Retinal pigment epithelial cell (primary cell): ENCODE results near the gene RALY.

Source experiments
- DNase-seq: peaks from one replicate; pipeline ENCODE4 v3.0.0-alpha.2; 2010; ENCODE audit warnings: low read depth
- H3K4me3 ChIP-seq: 2 replicates; pipeline ENCODE4 v1.5.1; 2011; ENCODE audit warnings: mild to moderate bottlenecking, low read length, control low read depth, moderate library complexity
- CTCF ChIP-seq: conservative IDR thresholded peaks from 2 replicates; pipeline ENCODE4 v1.5.1; 2011; ENCODE audit warnings: low read depth, low read length, control low read depth, inconsistent platforms

RALY gene

GRCh38 chr20:34110745-34111641 lies 117.3 kb downstream of the RALY start:
- H3K4me3 ChIP-seq, result peak overlapping the region; percentile 93
- TF ChIP-seq CTCF, result no peak
- DNase-seq, result no peak

- DNase-seq, result peak; percentile 97
- peak within 1 kb of the TSS; percentile 93 for H3K4me3 ChIP-seq
- no peak for TF ChIP-seq CTCF
Observed at GRCh38 chr20:34111702-34112599, 118.2 kb downstream of the RALY start, which contains the start of gene EIF2S2. Gene EIF2S2 (minus strand): TSS chr20:34112243. CDS start chr20:34112110, 133 bp downstream.

GRCh38 chr20:34112600-34113101 lies 118.9 kb downstream of the RALY start:
- peak overlapping the region; percentile 93 for H3K4me3 ChIP-seq
- TF ChIP-seq CTCF, result no peak
- no peak for DNase-seq

- H3K4me3 ChIP-seq, result no peak overlapping the region
- TF ChIP-seq CTCF, result no peak
- no peak for DNase-seq
Observed at GRCh38 chr20:34114809-34115208, 121.1 kb downstream of the RALY start.

GRCh38 chr20:34115232-34115631 lies 121.5 kb downstream of the RALY start:
- DNase-seq, result no peak
- no peak for TF ChIP-seq CTCF
- no peak overlapping the region for H3K4me3 ChIP-seq

- no peak for DNase-seq
- TF ChIP-seq CTCF, result no peak
Observed at GRCh38 chr20:34120213-34120612, 126.5 kb downstream of the RALY start.

More at GRCh38 chr20:34120213-34120612, 126.5 kb downstream of the RALY start:
- no peak overlapping the region for H3K4me3 ChIP-seq
